ENCODE results near the gene SEPTIN2. TPM values are rescaled to one million over a fixed set of nuclear protein-coding genes. Genes with fewer than 3 reads are reported as not detected.
"Not testable (repeated sequence)": the region's sequence is repeated elsewhere in the genome, so short reads cannot be mapped to it uniquely, and the experiment has no call there.

Gene SEPTIN2
- polyA plus RNA-seq (ENCODE audit: insufficient read length in 4 of 4): 100 to 1,000 TPM; 538 to 630 (median 566) TPM

- peak in 3 of 4 donors; percentile 59 to 83 (median 67) for DNase-seq (ENCODE audit: low read depth in 4 of 4, low spot score in 2 of 4)
These were observed at the start of gene SEPTIN2 for GRCh38 chr2:241315879-241316631. TSS of gene SEPTIN2 (plus strand) at chr2:241315925. CDS start at chr2:241324233, 8,308 bp downstream.

GRCh38 chr2:241267249-241268067 lies 48.3 kb upstream of the SEPTIN2 start:
- DNase-seq (ENCODE audit: low read depth in 4 of 4, low spot score in 2 of 4): no peak

GRCh38 chr2:241268306-241268705 lies 47.4 kb upstream of the SEPTIN2 start:
- no peak for DNase-seq (ENCODE audit: low read depth in 4 of 4, low spot score in 2 of 4)

- no peak for DNase-seq (ENCODE audit: low read depth in 4 of 4, low spot score in 2 of 4)
These were observed 46.8 kb upstream of the SEPTIN2 start for GRCh38 chr2:241268716-241269445.

GRCh38 chr2:241269707-241270520 lies 45.8 kb upstream of the SEPTIN2 start:
- no peak for DNase-seq (ENCODE audit: low read depth in 4 of 4, low spot score in 2 of 4)

- DNase-seq (ENCODE audit: low read depth in 4 of 4, low spot score in 2 of 4): no peak
These were observed 45.2 kb upstream of the SEPTIN2 start for GRCh38 chr2:241270531-241270930.

GRCh38 chr2:241271706-241272302 lies 43.9 kb upstream of the SEPTIN2 start:
- DNase-seq (ENCODE audit: low read depth in 4 of 4, low spot score in 2 of 4): peak in 3 of 4 donors; percentile 9 to 42 (median 38)

GRCh38 chr2:241272303-241273209 lies 43.2 kb upstream of the SEPTIN2 start:
- DNase-seq (ENCODE audit: low read depth in 4 of 4, low spot score in 2 of 4): peak in 2 of 4 donors; percentile 19 to 20

GRCh38 chr2:241273210-241274020 lies 42.3 kb upstream of the SEPTIN2 start:
- DNase-seq (ENCODE audit: low read depth in 4 of 4, low spot score in 2 of 4): no peak

- DNase-seq (ENCODE audit: low read depth in 4 of 4, low spot score in 2 of 4): no peak
These were observed 41.6 kb upstream of the SEPTIN2 start for GRCh38 chr2:241274127-241274526.

GRCh38 chr2:241275504-241275903 lies 40.2 kb upstream of the SEPTIN2 start:
- DNase-seq (ENCODE audit: low read depth in 4 of 4, low spot score in 2 of 4): no peak

GRCh38 chr2:241275910-241276309 lies 39.8 kb upstream of the SEPTIN2 start:
- DNase-seq (ENCODE audit: low read depth in 4 of 4, low spot score in 2 of 4): no peak

GRCh38 chr2:241278306-241278705 lies 37.4 kb upstream of the SEPTIN2 start:
- DNase-seq (ENCODE audit: low read depth in 4 of 4, low spot score in 2 of 4): not testable (repeated sequence)

GRCh38 chr2:241279413-241279812 lies 36.3 kb upstream of the SEPTIN2 start:
- no peak for DNase-seq (ENCODE audit: low read depth in 4 of 4, low spot score in 2 of 4)

- DNase-seq (ENCODE audit: low read depth in 4 of 4, low spot score in 2 of 4): no peak
These were observed 35.9 kb upstream of the SEPTIN2 start for GRCh38 chr2:241279828-241280227.

- no peak for DNase-seq (ENCODE audit: low read depth in 4 of 4, low spot score in 2 of 4)
These were observed 35.4 kb upstream of the SEPTIN2 start for GRCh38 chr2:241280291-241280690.

- no peak for DNase-seq (ENCODE audit: low read depth in 4 of 4, low spot score in 2 of 4)
These were observed 33.2 kb upstream of the SEPTIN2 start for GRCh38 chr2:241282555-241282954.

- DNase-seq (ENCODE audit: low read depth in 4 of 4, low spot score in 2 of 4): no peak
These were observed 30.1 kb upstream of the SEPTIN2 start for GRCh38 chr2:241285596-241285995.
